Measurements from ENCODE around the gene USO1. TPM values are rescaled to one million over a fixed set of nuclear protein-coding genes. Genes with fewer than 3 reads are reported as not detected.
"Not testable (repeated sequence)": the region's sequence is repeated elsewhere in the genome, so short reads cannot be mapped to it uniquely, and the experiment has no call there.

USO1 gene
- total RNA-seq, 2 donors from 2014 or later: 52.0 to 53.3 TPM

DNA sequence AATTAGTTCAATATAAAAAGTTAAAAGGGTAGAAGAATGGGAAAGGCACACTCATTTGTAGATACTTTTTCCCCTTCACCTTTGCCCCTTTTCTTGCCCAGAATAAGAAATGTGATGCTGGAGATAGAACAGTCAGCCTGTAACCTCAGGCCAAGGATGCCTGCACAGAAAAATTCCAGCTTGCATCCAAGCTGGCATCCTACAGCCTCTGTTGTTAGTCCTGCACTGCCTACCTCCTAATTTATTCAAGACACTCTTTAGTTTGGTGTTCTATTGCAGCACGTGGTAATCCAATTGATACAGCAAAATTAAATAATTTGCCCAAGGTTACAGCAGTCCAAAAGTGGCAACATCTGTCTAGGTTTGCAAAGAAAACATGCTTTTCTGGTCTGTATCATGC is 9.7 kb upstream of the USO1 start:
- no peak for TF ChIP-seq POLR2AphosphoS5 (IDR thresholded peaks at IDR 0.05)
- TF ChIP-seq, protein P1, sequence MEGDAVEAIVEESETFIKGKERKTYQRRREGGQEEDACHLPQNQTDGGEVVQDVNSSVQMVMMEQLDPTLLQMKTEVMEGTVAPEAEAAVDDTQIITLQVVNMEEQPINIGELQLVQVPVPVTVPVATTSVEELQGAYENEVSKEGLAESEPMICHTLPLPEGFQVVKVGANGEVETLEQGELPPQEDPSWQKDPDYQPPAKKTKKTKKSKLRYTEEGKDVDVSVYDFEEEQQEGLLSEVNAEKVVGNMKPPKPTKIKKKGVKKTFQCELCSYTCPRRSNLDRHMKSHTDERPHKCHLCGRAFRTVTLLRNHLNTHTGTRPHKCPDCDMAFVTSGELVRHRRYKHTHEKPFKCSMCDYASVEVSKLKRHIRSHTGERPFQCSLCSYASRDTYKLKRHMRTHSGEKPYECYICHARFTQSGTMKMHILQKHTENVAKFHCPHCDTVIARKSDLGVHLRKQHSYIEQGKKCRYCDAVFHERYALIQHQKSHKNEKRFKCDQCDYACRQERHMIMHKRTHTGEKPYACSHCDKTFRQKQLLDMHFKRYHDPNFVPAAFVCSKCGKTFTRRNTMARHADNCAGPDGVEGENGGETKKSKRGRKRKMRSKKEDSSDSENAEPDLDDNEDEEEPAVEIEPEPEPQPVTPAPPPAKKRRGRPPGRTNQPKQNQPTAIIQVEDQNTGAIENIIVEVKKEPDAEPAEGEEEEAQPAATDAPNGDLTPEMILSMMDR (IDR thresholded peaks at IDR 0.05): no peak
- no peak for TF ChIP-seq POLR2A (IDR thresholded peaks at IDR 0.05)
- WGBS: 47% methylated on average over 1 of the region's 1 CpG
- intact Hi-C loops (cut with DNase I): no loop called here
- H3K4me1 ChIP-seq (replicated peaks): no peaks in the 10 kb centered on the region
- H3K27ac ChIP-seq: no peak overlapping the region
- no peak for DNase-seq (ENCODE audit: low spot score)
- H3K27me3 ChIP-seq (replicated peaks; ENCODE audit: insufficient read depth): no peaks in the 10 kb centered on the region
- no peaks in the 10 kb centered on the region for H3K36me3 ChIP-seq
- no peaks in the 10 kb centered on the region for H3K9me3 ChIP-seq
- H3K4me3 ChIP-seq: no peak overlapping the region

DNA sequence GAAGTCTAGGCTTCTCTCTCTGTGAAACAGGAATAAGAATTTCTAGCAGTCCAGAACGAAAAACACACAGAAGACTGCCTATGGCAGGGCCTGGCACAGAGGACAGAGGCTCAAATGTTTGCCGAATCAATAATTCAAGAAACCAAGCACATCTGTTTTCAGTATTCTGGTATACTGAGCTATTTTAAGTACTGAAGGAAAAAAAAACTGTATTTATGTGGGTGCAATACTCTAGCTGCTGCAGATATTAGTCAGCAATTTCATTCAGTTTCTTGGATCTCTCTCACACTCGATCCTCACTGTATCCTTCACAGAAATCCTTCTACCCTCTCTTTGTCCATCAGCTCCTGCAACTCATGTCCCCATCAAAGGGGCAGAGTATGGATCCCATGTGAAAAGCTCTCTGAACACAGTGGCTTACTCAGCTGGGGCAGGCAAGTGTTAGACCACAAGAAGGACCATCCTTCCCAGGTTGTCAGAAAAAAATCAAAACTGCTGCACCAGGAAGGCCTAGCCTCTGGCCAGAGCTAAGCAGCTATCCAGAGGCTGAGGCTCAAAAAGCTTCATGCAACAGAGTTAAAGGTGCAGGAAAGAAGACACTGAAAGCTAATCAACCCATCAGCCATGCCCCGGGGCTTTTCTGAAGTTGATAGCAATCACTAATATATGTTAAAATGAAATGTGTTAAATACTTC is 9.1 kb upstream of the USO1 start:
- no peak for DNase-seq (ENCODE audit: low spot score)
- TF ChIP-seq POLR2AphosphoS5 (IDR thresholded peaks at IDR 0.05) (no peak), POLR2A (IDR thresholded peaks at IDR 0.05) (no peak)
- TF ChIP-seq, protein P1 (IDR thresholded peaks at IDR 0.05): no peak
- H3K27me3 ChIP-seq (replicated peaks; ENCODE audit: insufficient read depth): no peaks in the 10 kb centered on the region
- no peaks in the 10 kb centered on the region for H3K4me1 ChIP-seq (replicated peaks)
- no peak overlapping the region for H3K27ac ChIP-seq
- intact Hi-C loops (cut with DNase I): no loop called here
- 48% methylated on average over 4 of the region's 4 CpGs for WGBS
- no peaks in the 10 kb centered on the region for H3K9me3 ChIP-seq
- H3K36me3 ChIP-seq: no peaks in the 10 kb centered on the region
- H3K4me3 ChIP-seq: no peak overlapping the region

DNA sequence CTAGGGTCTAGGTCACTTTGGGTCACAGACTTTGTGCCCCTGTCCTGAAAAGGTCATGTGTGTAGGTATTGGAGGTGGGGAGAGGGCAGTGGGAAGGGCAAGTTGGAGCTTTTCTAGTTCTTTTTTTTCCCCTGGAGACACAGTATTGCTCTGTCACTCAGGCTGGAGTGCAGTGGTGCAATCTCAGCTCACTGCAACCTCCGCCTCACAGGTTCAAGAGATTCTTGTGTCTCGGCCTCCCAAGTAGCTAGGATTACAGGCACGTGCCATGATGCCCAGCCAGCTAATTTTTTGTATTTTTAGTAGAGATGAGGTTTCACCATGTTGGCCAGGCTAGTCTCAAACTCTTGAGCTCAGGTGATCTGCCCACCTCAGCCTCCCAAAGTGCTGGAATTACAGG is 8.3 kb upstream of the USO1 start:
- H3K4me1 ChIP-seq (replicated peaks); H3K36me3 ChIP-seq; H3K9me3 ChIP-seq; H3K27ac ChIP-seq; H3K27me3 ChIP-seq (replicated peaks; ENCODE audit: insufficient read depth); intact Hi-C loops (cut with DNase I); H3K4me3 ChIP-seq; DNase-seq (ENCODE audit: low spot score): not testable (repeated sequence)
- 91% methylated on average over 3 of the region's 3 CpGs for WGBS

DNA sequence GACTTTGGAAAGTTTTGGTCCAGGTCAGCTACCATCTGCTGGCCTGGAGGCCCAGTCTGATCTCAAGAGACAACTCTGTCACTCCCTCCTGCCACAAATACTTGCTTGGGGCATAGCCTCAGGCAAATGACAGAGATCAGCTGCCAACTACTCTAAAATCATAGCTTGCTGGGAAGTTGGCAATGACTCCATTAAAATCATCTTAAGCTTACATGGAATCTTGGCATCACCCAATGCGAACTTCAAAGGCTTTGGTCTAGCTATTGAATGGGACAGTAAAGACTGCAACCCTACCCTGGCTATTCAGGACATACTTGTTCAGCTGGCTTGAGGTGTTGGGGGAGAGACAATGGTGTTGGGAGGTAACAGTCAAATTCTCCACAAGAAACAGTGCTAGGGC is 7.0 kb upstream of the USO1 start:
- Histone ChIP-seq H3K4me3 (no peak overlapping the region), H3K9me3 (no peaks in the 10 kb centered on the region), H3K27ac (no peak overlapping the region), H3K27me3 (replicated peaks; ENCODE audit: insufficient read depth) (no peaks in the 10 kb centered on the region), H3K36me3 (no peaks in the 10 kb centered on the region), H3K4me1 (replicated peaks) (no peaks in the 10 kb centered on the region)
- WGBS: 57% methylated on average over 1 of the region's 1 CpG
- no peak for DNase-seq (ENCODE audit: low spot score)
- TF ChIP-seq POLR2AphosphoS5 (IDR thresholded peaks at IDR 0.05) (no peak), POLR2A (IDR thresholded peaks at IDR 0.05) (no peak)
- TF ChIP-seq, protein P1 (IDR thresholded peaks at IDR 0.05): no peak
- intact Hi-C loops (cut with DNase I): no loop called here

DNA sequence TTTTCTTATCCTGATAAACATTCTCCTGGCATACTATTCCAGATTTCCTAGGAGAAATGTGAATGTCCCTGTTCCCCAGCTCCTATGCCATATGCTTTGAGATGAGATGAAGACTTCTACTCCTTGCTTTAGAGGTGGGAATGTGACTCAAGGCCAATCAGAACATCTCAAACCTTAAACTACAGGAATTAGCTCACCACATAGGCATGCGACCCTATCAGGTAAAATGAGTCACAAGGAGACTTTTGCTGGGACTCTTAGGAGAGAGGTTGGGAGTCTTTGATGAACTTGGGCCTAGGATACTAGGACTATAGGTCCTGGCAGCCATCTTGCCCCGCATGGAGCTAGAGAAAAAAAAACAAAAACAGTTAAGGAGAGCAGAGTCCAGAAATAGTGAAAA is 5.8 kb upstream of the USO1 start:
- no peak for TF ChIP-seq POLR2A (IDR thresholded peaks at IDR 0.05)
- no peak for TF ChIP-seq POLR2AphosphoS5 (IDR thresholded peaks at IDR 0.05)
- TF ChIP-seq, protein P1 (IDR thresholded peaks at IDR 0.05): no peak
- Histone ChIP-seq H3K4me1 (replicated peaks) (no peaks in the 10 kb centered on the region), H3K27ac (no peak overlapping the region), H3K27me3 (replicated peaks; ENCODE audit: insufficient read depth) (no peaks in the 10 kb centered on the region), H3K9me3 (no peaks in the 10 kb centered on the region), H3K36me3 (no peaks in the 10 kb centered on the region), H3K4me3 (no peak overlapping the region)
- 90% methylated on average over 2 of the region's 2 CpGs for WGBS
- no peak for DNase-seq (ENCODE audit: low spot score)
- intact Hi-C loops (cut with DNase I): no loop called here

All from prostate gland (tissue), 2 donors.